Parathyroid adenoma (tissue), 2 donors: ENCODE results near the gene TPR.

Source experiments
- H2AFZ ChIP-seq: fragments of 300-600 bp; sonication (generic); one replicate; pipeline ENCODE4 v1.7.0; 2017; ENCODE audit warnings: antibody characterized with exemption, mild to moderate bottlenecking
- H3K27ac ChIP-seq: fragments of 300-600 bp; sonication (generic); one replicate; pipeline ENCODE4 v1.7.0; 2017
- H3K27me3 ChIP-seq: fragments of 300-600 bp; sonication (generic); one replicate; pipeline ENCODE4 v1.7.0; 2017; ENCODE audit warnings: low read length; ENCODE audit not compliant: control insufficient read depth, insufficient read depth
- H3K36me3 ChIP-seq: fragments of 300-600 bp; sonication (generic); one replicate; pipeline ENCODE4 v1.7.0; 2017; ENCODE audit warnings: low read length; ENCODE audit not compliant: control insufficient read depth, insufficient read depth
- H3K4me1 ChIP-seq: fragments of 300-600 bp; sonication (generic); one replicate; pipeline ENCODE4 v1.7.0; 2017; ENCODE audit warnings: control low read depth
- H3K4me2 ChIP-seq: fragments of 300-600 bp; sonication (generic); one replicate; pipeline ENCODE4 v1.7.0; 2017; ENCODE audit warnings: low read length
- H3K4me3 ChIP-seq: fragments of 300-600 bp; sonication (generic); one replicate; pipeline ENCODE4 v1.7.0; 2017; ENCODE audit warnings: low read depth, low read length
- H3K79me2 ChIP-seq: fragments of 300-600 bp; sonication (generic); one replicate; pipeline ENCODE4 v1.7.0; 2017; ENCODE audit warnings: control low read depth
- H3K9ac ChIP-seq: fragments of 300-600 bp; sonication (generic); one replicate; pipeline ENCODE4 v1.7.0; 2017; ENCODE audit warnings: mild to moderate bottlenecking
- H3K9me3 ChIP-seq: fragments of 300-600 bp; sonication (generic); one replicate; pipeline ENCODE4 v1.7.0; 2017; ENCODE audit warnings: low read length; ENCODE audit not compliant: control insufficient read depth
- CTCF ChIP-seq: fragments of 300-600 bp; sonication (generic); IDR thresholded peaks from one replicate; pipeline ENCODE4 v1.7.0; 2017; ENCODE audit warnings: antibody characterized with exemption, mild to moderate bottlenecking
- donor health status: primary hyperparathyroidism.

Gene TPR

GRCh38 chr1:186297439-186298045 lies 77.5 kb downstream of the TPR start:
- no peaks in the 10 kb centered on the region for H3K4me1 ChIP-seq
- H3K4me2 ChIP-seq, result no peak overlapping the region
- no peak overlapping the region for H3K4me3 ChIP-seq
- H3K9ac ChIP-seq, result no peak overlapping the region
- no peaks in the 10 kb centered on the region for H3K79me2 ChIP-seq
- no peaks in the 10 kb centered on the region for H3K36me3 ChIP-seq
- no peaks in the 10 kb centered on the region for H3K9me3 ChIP-seq
- TF ChIP-seq CTCF, result no peak
- no peak overlapping the region for H3K27ac ChIP-seq
- H2AFZ ChIP-seq, result no peak overlapping the region
- no peaks in the 10 kb centered on the region for H3K27me3 ChIP-seq

GRCh38 chr1:186295980-186296379 lies 79.1 kb downstream of the TPR start, which contains the start of gene PRG4:
TSS of gene PRG4 (plus strand) at chr1:186296279.
- no peak for TF ChIP-seq CTCF
- no peaks in the 10 kb centered on the region for H3K9me3 ChIP-seq
- no peak within 1 kb of the TSS for H3K4me2 ChIP-seq
- H2AFZ ChIP-seq, result no peak within 1 kb of the TSS
- H3K79me2 ChIP-seq, result no peaks in the 10 kb centered on the region
- no peaks in the 10 kb centered on the region for H3K4me1 ChIP-seq
- no peak within 1 kb of the TSS for H3K27ac ChIP-seq
- no peaks in the 10 kb centered on the region for H3K27me3 ChIP-seq
- H3K9ac ChIP-seq, result no peak within 1 kb of the TSS
- H3K36me3 ChIP-seq, result no peaks in the 10 kb centered on the region
- H3K4me3 ChIP-seq, result no peak within 1 kb of the TSS

GRCh38 chr1:186292875-186293274 lies 82.2 kb downstream of the TPR start:
- Histone ChIP-seq H3K4me2 (no peak overlapping the region), H3K9ac (no peak overlapping the region), H3K4me1 (no peaks in the 10 kb centered on the region), H3K79me2 (no peaks in the 10 kb centered on the region), H3K9me3 (no peaks in the 10 kb centered on the region), H3K27me3 (no peaks in the 10 kb centered on the region), H3K27ac (no peak overlapping the region), H3K4me3 (no peak overlapping the region), H2AFZ (no peak overlapping the region), H3K36me3 (no peaks in the 10 kb centered on the region)
- TF ChIP-seq CTCF, result no peak

GRCh38 chr1:186291271-186291670 lies 83.8 kb downstream of the TPR start:
- Histone ChIP-seq H3K79me2 (no peaks in the 10 kb centered on the region), H3K9ac (no peak overlapping the region), H3K36me3 (no peaks in the 10 kb centered on the region), H3K9me3 (no peaks in the 10 kb centered on the region), H3K4me1 (no peaks in the 10 kb centered on the region), H3K27me3 (no peaks in the 10 kb centered on the region), H3K4me2 (no peak overlapping the region), H3K27ac (no peak overlapping the region), H3K4me3 (no peak overlapping the region), H2AFZ (no peak overlapping the region)
- TF ChIP-seq CTCF, result no peak

GRCh38 chr1:186289943-186290545 lies 85.0 kb downstream of the TPR start:
- Histone ChIP-seq H3K4me3 (no peak overlapping the region), H3K4me1 (no peaks in the 10 kb centered on the region), H2AFZ (no peak overlapping the region)

More at GRCh38 chr1:186289943-186290545, 85.0 kb downstream of the TPR start:
- Histone ChIP-seq H3K4me2 (no peak overlapping the region), H3K36me3 (no peaks in the 10 kb centered on the region), H3K9me3 (no peaks in the 10 kb centered on the region), H3K79me2 (no peaks in the 10 kb centered on the region), H3K9ac (no peak overlapping the region), H3K27me3 (no peaks in the 10 kb centered on the region), H3K27ac (no peak overlapping the region)
- no peak for TF ChIP-seq CTCF
